Measurements from ENCODE around the gene TBX20. TPM values are rescaled to one million over a fixed set of nuclear protein-coding genes. Genes with fewer than 3 reads are reported as not detected.
"Not testable (repeated sequence)": the region's sequence is repeated elsewhere in the genome, so short reads cannot be mapped to it uniquely, and the experiment has no call there.

Gene TBX20
- total and polyA plus RNA-seq, 2 experiments from 2014 or later, result 0.69 TPM; not detected in 1

DNA sequence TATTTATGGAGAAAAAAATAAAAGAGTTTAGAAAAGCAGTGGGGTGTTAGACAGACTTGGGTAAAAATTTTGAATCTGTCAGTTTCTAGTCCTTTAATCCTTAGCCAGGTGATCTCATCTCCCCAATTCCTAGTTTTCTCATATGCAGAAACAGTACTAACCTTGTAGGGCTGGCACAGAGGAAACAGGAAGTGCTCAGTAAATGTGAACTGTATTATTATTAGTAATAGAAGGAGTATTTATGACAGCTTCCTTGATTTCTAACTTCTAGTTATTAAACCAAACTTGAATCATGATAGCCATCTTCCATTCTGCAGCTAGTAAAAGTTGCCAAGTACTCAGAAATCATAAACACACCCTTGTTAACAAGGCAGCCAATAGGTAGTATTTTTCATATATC, 12.5 kb downstream of the TBX20 start (continued):
- TF ChIP-seq REST (IDR thresholded peaks at IDR 0.05; ENCODE audit: unreplicated experiment) (no peak), EZH2phosphoT487 (IDR thresholded peaks at IDR 0.05; ENCODE audit: unreplicated experiment) (no peak), NANOG (IDR thresholded peaks at IDR 0.05; ENCODE audit: borderline replicate concordance) (no peak)

- H3K4me3 ChIP-seq; H3K27me3 Mint-ChIP-seq (ENCODE audit: insufficient read depth, low read depth, poor library complexity); H3K36me3 Mint-ChIP-seq (ENCODE audit: low read depth); H3K4me3 Mint-ChIP-seq; H3K79me2 ChIP-seq (replicated peaks; ENCODE audit: insufficient read depth); H3K9me2 ChIP-seq (ENCODE audit: insufficient read depth); H4K20me1 ChIP-seq (replicated peaks; ENCODE audit: insufficient read depth); DNase-seq (ENCODE audit: low spot score); ATAC-seq; H2AFZ ChIP-seq; H3K9me3 Mint-ChIP-seq; H3K27ac Mint-ChIP-seq; H3K4me1 ChIP-seq (ENCODE audit: insufficient read depth); H3K27ac ChIP-seq (ENCODE audit: low read depth); H3K36me3 ChIP-seq (ENCODE audit: insufficient read depth); H3K4me2 ChIP-seq; H3F3A ChIP-seq (replicated peaks; ENCODE audit: low read depth): not testable (repeated sequence)
- H3K4me1 Mint-ChIP-seq, result peaks cover 12% of the 10 kb centered on the region; the same call in 2 of the 3 replicates
- H3K27me3 ChIP-seq (ENCODE audit: insufficient read depth), result peaks cover 13% of the 10 kb centered on the region; the same call in 1 of the 2 replicates
Measured at GRCh38 chr7:35241008-35241407, 12.9 kb downstream of the TBX20 start.

- H3K27me3 Mint-ChIP-seq (ENCODE audit: insufficient read depth, low read depth, poor library complexity); H3K36me3 Mint-ChIP-seq (ENCODE audit: low read depth); H4K20me1 ChIP-seq (replicated peaks; ENCODE audit: insufficient read depth); H3K4me2 ChIP-seq; H3K9me3 Mint-ChIP-seq; H3K4me3 ChIP-seq; H3K4me3 Mint-ChIP-seq; H3K27ac Mint-ChIP-seq; H3K27me3 ChIP-seq (ENCODE audit: insufficient read depth); H3K36me3 ChIP-seq (ENCODE audit: insufficient read depth); H3K4me1 ChIP-seq (ENCODE audit: insufficient read depth); H2AFZ ChIP-seq; ATAC-seq; H3K27ac ChIP-seq (ENCODE audit: low read depth); DNase-seq (ENCODE audit: low spot score); H3K79me2 ChIP-seq (replicated peaks; ENCODE audit: insufficient read depth); H3K9me2 ChIP-seq (ENCODE audit: insufficient read depth); H3F3A ChIP-seq (replicated peaks; ENCODE audit: low read depth): not testable (repeated sequence)
- H3K4me1 Mint-ChIP-seq, result peaks cover 12% of the 10 kb centered on the region; the same call in 2 of the 3 replicates
Measured at GRCh38 chr7:35238456-35238855, 15.4 kb downstream of the TBX20 start.

DNA sequence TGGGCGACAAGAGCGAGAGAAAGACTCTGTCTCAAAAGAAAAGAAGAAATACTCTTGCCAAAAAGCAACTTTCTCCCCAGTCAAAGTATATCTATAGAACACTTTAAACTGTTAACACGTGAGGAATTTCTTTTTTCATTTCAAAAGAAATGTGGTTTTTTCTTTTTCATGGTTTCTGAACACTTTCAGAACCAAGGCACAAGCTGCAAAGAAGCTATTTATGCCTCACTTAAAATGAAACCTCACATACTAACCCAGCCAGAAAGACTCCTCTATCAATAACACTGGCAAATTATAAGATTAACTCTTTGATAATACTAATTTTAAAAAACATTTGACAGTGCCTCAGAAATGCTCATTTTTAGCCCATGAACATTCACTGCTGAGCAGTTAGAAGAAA, 20.9 kb downstream of the TBX20 start:
- no peaks in the 10 kb centered on the region for H3F3A ChIP-seq (replicated peaks; ENCODE audit: low read depth)
- Mint-ChIP-seq H3K4me3 (no peak overlapping the region), H3K4me1 (peaks cover 5% of the 10 kb centered on the region; the same call in 1 of the 3 replicates), H3K9me3 (no peaks in the 10 kb centered on the region), H3K27ac (no peak overlapping the region), H3K36me3 (ENCODE audit: low read depth) (no peaks in the 10 kb centered on the region), H3K27me3 (ENCODE audit: insufficient read depth, low read depth, poor library complexity) (peaks cover 1% of the 10 kb centered on the region)
- no peak overlapping the region for H2AFZ ChIP-seq
- no peak overlapping the region for H3K4me2 ChIP-seq
- H3K27me3 ChIP-seq (ENCODE audit: insufficient read depth), result no peaks in the 10 kb centered on the region
- H3K27ac ChIP-seq (ENCODE audit: low read depth), result no peak overlapping the region
- H3K79me2 ChIP-seq (replicated peaks; ENCODE audit: insufficient read depth), result no peaks in the 10 kb centered on the region
- ATAC-seq (no peak), DNase-seq (ENCODE audit: low spot score) (no peak)
- H3K36me3 ChIP-seq (ENCODE audit: insufficient read depth), result no peaks in the 10 kb centered on the region
- no peak overlapping the region for H3K4me3 ChIP-seq
- H3K4me1 ChIP-seq (ENCODE audit: insufficient read depth), result no peaks in the 10 kb centered on the region
- H4K20me1 ChIP-seq (replicated peaks; ENCODE audit: insufficient read depth), result no peaks in the 10 kb centered on the region
- no peaks in the 10 kb centered on the region for H3K9me2 ChIP-seq (ENCODE audit: insufficient read depth)
- TF ChIP-seq EZH2 (IDR thresholded peaks at IDR 0.05; ENCODE audit: low read depth, unreplicated experiment) (no peak), ZNF114 (CRISPR knock-in tag; IDR thresholded peaks at IDR 0.05) (no peak), ZNF331 (CRISPR knock-in tag; IDR thresholded peaks at IDR 0.05; ENCODE audit: low read depth) (no peak), POLR2AphosphoS5 (IDR thresholded peaks at IDR 0.05; ENCODE audit: low read depth) (no peak)
- TF ChIP-seq, protein P1, sequence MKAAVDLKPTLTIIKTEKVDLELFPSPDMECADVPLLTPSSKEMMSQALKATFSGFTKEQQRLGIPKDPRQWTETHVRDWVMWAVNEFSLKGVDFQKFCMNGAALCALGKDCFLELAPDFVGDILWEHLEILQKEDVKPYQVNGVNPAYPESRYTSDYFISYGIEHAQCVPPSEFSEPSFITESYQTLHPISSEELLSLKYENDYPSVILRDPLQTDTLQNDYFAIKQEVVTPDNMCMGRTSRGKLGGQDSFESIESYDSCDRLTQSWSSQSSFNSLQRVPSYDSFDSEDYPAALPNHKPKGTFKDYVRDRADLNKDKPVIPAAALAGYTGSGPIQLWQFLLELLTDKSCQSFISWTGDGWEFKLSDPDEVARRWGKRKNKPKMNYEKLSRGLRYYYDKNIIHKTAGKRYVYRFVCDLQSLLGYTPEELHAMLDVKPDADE (IDR thresholded peaks at IDR 0.05), result no peak

All from GM23338 (cell line).